ENCODE data around the gene TMEM266. TPM values are rescaled to one million over a fixed set of nuclear protein-coding genes. Genes with fewer than 3 reads are reported as not detected.

Gene TMEM266
- total and polyA plus RNA-seq, 2 experiments from 2014 or later, result 0.39 to 1.9 TPM

DNA sequence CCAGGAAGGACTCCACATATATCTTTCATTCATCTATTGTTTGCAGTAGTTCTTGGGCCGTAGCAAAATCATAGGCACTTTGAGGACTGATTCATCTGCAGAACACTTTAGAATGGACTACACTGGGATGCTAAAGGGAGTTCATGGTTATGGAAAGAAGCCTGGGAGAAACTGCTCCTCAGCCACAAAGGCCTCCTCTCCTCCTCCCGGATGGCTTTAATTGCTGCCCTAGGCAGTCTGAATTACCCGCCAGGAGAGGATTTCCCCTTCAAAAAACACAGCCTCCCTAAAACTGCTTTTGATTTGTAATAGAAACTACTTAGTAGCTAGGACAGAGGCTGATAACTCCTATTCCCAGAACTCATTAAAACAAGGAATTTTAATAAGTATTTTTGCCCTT is 4.6 kb downstream of the TMEM266 start:
- Histone ChIP-seq H3K27ac (no peak overlapping the region), H2AFZ (no peak overlapping the region), H3K9me2 (replicated peaks; ENCODE audit: insufficient read depth) (no peaks in the 10 kb centered on the region), H4K20me1 (ENCODE audit: insufficient read depth, poor library complexity, severe bottlenecking) (no peaks in the 10 kb centered on the region), H3K27me3 (peaks cover 27% of the 10 kb centered on the region), H3K4me3 (no peak overlapping the region), H3K4me1 (ENCODE audit: insufficient read depth) (no peaks in the 10 kb centered on the region), H3K36me3 (replicated peaks; ENCODE audit: insufficient read depth, low read depth) (no peaks in the 10 kb centered on the region), H3K9me3 (ENCODE audit: low read depth) (no peaks in the 10 kb centered on the region), H3K4me2 (no peak overlapping the region), H3K79me2 (no peaks in the 10 kb centered on the region)
- WGBS (ENCODE audit: low lambda C conversion rate, missing lambda C conversion rate), result 57% methylated on average over 3 of the region's 3 CpGs
- no peak for TF ChIP-seq EZH2phosphoT487 (IDR thresholded peaks at IDR 0.05; ENCODE audit: low read depth, severe bottlenecking, unreplicated experiment)
- TF ChIP-seq, protein P1, sequence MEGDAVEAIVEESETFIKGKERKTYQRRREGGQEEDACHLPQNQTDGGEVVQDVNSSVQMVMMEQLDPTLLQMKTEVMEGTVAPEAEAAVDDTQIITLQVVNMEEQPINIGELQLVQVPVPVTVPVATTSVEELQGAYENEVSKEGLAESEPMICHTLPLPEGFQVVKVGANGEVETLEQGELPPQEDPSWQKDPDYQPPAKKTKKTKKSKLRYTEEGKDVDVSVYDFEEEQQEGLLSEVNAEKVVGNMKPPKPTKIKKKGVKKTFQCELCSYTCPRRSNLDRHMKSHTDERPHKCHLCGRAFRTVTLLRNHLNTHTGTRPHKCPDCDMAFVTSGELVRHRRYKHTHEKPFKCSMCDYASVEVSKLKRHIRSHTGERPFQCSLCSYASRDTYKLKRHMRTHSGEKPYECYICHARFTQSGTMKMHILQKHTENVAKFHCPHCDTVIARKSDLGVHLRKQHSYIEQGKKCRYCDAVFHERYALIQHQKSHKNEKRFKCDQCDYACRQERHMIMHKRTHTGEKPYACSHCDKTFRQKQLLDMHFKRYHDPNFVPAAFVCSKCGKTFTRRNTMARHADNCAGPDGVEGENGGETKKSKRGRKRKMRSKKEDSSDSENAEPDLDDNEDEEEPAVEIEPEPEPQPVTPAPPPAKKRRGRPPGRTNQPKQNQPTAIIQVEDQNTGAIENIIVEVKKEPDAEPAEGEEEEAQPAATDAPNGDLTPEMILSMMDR (IDR thresholded peaks at IDR 0.05; ENCODE audit: poor library complexity), result no peak
- TF ChIP-seq EZH2 (IDR thresholded peaks at IDR 0.05; ENCODE audit: borderline replicate concordance), result no peak
- no peak for DNase-seq (ENCODE audit: low spot score)

DNA sequence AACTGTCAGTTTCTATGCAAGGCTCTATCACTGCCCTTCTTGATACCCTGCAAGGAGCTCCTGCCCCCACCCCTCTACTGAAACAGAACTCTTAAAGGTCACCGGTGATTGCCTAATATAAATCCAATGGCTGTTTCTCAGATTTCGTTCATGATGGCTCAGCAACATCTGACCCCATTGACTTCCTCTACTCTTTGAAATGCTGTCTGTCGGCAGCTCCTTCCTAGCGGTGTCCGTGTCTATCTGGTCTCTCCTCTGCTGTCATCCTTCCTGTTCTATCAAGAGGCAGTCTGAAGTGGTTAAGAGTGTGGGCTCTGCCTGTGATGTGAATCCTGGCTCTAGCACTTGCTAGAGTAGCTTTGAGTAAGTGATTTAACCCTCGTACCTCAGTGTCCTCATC is 5.5 kb downstream of the TMEM266 start:
- Histone ChIP-seq H3K9me3 (ENCODE audit: low read depth) (no peaks in the 10 kb centered on the region), H3K4me1 (ENCODE audit: insufficient read depth) (no peaks in the 10 kb centered on the region), H3K9me2 (replicated peaks; ENCODE audit: insufficient read depth) (no peaks in the 10 kb centered on the region), H3K27me3 (peaks cover 27% of the 10 kb centered on the region), H2AFZ (no peak overlapping the region), H3K4me3 (no peak overlapping the region), H4K20me1 (ENCODE audit: insufficient read depth, poor library complexity, severe bottlenecking) (no peaks in the 10 kb centered on the region), H3K79me2 (no peaks in the 10 kb centered on the region), H3K4me2 (no peak overlapping the region), H3K27ac (no peak overlapping the region), H3K36me3 (replicated peaks; ENCODE audit: insufficient read depth, low read depth) (no peaks in the 10 kb centered on the region)
- TF ChIP-seq EZH2 (IDR thresholded peaks at IDR 0.05; ENCODE audit: borderline replicate concordance), result no peak
- TF ChIP-seq EZH2phosphoT487 (IDR thresholded peaks at IDR 0.05; ENCODE audit: low read depth, severe bottlenecking, unreplicated experiment), result no peak
- TF ChIP-seq, protein P1 (IDR thresholded peaks at IDR 0.05; ENCODE audit: poor library complexity), result no peak
- DNase-seq (ENCODE audit: low spot score), result no peak
- WGBS (ENCODE audit: low lambda C conversion rate, missing lambda C conversion rate), result 58% methylated on average over 6 of the region's 6 CpGs

DNA sequence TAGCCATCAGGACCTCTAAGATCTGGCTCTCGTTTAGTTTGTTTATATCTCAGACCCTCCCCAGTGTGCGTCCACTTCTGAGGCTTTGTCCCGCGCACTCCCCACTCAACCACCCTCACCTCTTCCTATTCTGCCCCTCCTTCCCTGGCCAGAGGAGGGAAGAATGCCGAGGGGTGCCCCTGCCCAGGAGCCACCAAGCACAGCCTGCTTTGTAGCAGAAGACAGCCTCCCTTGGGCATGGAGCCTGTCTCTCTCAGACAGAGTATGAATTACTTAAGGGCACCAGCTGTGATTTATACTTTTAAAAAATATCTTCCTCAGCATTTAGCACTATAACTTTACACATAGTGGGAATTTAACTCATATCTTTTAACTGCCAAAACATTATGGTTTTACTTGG is 6.0 kb downstream of the TMEM266 start:
- no peaks in the 10 kb centered on the region for H4K20me1 ChIP-seq (ENCODE audit: insufficient read depth, poor library complexity, severe bottlenecking)
- H3K79me2 ChIP-seq, result no peaks in the 10 kb centered on the region
- no peaks in the 10 kb centered on the region for H3K9me3 ChIP-seq (ENCODE audit: low read depth)
- no peaks in the 10 kb centered on the region for H3K4me1 ChIP-seq (ENCODE audit: insufficient read depth)
- H3K4me3 ChIP-seq, result no peak overlapping the region
- no peak overlapping the region for H2AFZ ChIP-seq
- H3K27ac ChIP-seq, result no peak overlapping the region
- WGBS (ENCODE audit: low lambda C conversion rate, missing lambda C conversion rate), result 58% methylated on average over 5 of the region's 5 CpGs
- H3K4me2 ChIP-seq, result no peak overlapping the region
- H3K27me3 ChIP-seq, result peaks cover 25% of the 10 kb centered on the region
- DNase-seq (ENCODE audit: low spot score), result no peak
- TF ChIP-seq, protein P1 (IDR thresholded peaks at IDR 0.05; ENCODE audit: poor library complexity), result no peak
- no peak for TF ChIP-seq EZH2phosphoT487 (IDR thresholded peaks at IDR 0.05; ENCODE audit: low read depth, severe bottlenecking, unreplicated experiment)
- TF ChIP-seq EZH2 (IDR thresholded peaks at IDR 0.05; ENCODE audit: borderline replicate concordance), result no peak
- no peaks in the 10 kb centered on the region for H3K36me3 ChIP-seq (replicated peaks; ENCODE audit: insufficient read depth, low read depth)
- no peaks in the 10 kb centered on the region for H3K9me2 ChIP-seq (replicated peaks; ENCODE audit: insufficient read depth)

DNA sequence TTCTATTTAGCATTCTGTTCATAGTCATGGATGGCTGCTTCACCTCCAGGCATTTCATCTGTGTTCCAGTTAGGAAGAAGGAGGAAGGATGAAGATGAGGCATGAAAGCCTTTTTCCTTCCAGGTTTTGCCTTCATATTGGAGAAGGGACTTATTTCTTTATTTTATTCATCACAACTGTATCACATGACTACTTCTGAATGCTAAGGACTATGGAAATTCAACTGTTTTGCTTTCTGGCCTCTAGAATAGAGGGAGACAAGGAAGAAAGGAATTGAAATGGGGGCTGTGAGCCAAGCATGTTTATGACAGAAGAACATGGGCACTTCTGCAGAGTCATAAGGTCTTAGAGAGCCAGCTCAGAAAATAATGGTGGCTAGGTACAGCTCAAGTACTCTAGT is 10.4 kb downstream of the TMEM266 start:
- Histone ChIP-seq H4K20me1 (ENCODE audit: insufficient read depth, poor library complexity, severe bottlenecking) (no peaks in the 10 kb centered on the region), H3K27me3 (peaks cover 2% of the 10 kb centered on the region)

More for the DNA sequence above, 10.4 kb downstream of the TMEM266 start:
- Histone ChIP-seq H3K79me2 (no peaks in the 10 kb centered on the region), H3K4me3 (no peak overlapping the region), H3K36me3 (replicated peaks; ENCODE audit: insufficient read depth, low read depth) (no peaks in the 10 kb centered on the region), H3K4me1 (ENCODE audit: insufficient read depth) (no peaks in the 10 kb centered on the region), H3K9me2 (replicated peaks; ENCODE audit: insufficient read depth) (no peaks in the 10 kb centered on the region), H3K9me3 (ENCODE audit: low read depth) (no peaks in the 10 kb centered on the region), H3K4me2 (no peak overlapping the region), H3K27ac (no peak overlapping the region), H2AFZ (no peak overlapping the region)
- no peak for DNase-seq (ENCODE audit: low spot score)
- TF ChIP-seq EZH2 (IDR thresholded peaks at IDR 0.05; ENCODE audit: borderline replicate concordance) (no peak), EZH2phosphoT487 (IDR thresholded peaks at IDR 0.05; ENCODE audit: low read depth, severe bottlenecking, unreplicated experiment) (no peak)
- TF ChIP-seq, protein P1 (IDR thresholded peaks at IDR 0.05; ENCODE audit: poor library complexity), result no peak

Data from hepatocyte (in vitro differentiated cells).